Calu3 (cell line): ENCODE data around the gene SHANK1. TPM values are rescaled to one million over a fixed set of nuclear protein-coding genes. Genes with fewer than 3 reads are reported as not detected.

ENCODE experiments used
- BruUV-seq: library from RNA; stranded (reverse); fragments of 400-500 nt; replicated peaks from 2 replicates; lab custom pipeline; 2021; lab: Mats Ljungman, UMichigan
- CTCF ChIA-PET: fragments of 300-600 bp; sonication (Branson Sonifier 250); formaldehyde crosslinking; loops from one replicate; lab custom pipeline; 2022; ENCODE audit warnings: antibody characterized with exemption; lab: Charles Lee
- DNase-seq: peaks from one replicate; pipeline ENCODE4 v3.0.0; 2022
- H3K27ac Mint-ChIP-seq: one replicate; pipeline ENCODE4 v1.8.0; 2022; ENCODE audit warnings: mixed read lengths; ENCODE audit not compliant: unreplicated experiment
- H3K27me3 Mint-ChIP-seq: one replicate; pipeline ENCODE4 v1.8.0; 2022; ENCODE audit warnings: mixed read lengths; ENCODE audit not compliant: unreplicated experiment
- H3K36me3 Mint-ChIP-seq: one replicate; pipeline ENCODE4 v1.8.0; 2022; ENCODE audit warnings: mild to moderate bottlenecking, moderate library complexity, mixed read lengths; ENCODE audit not compliant: insufficient read depth, unreplicated experiment
- H3K4me1 Mint-ChIP-seq: one replicate; pipeline ENCODE4 v1.8.0; 2022; ENCODE audit warnings: mild to moderate bottlenecking, low read depth, mixed read lengths; ENCODE audit not compliant: unreplicated experiment
- H3K4me3 Mint-ChIP-seq: one replicate; pipeline ENCODE4 v1.8.0; 2022; ENCODE audit warnings: mild to moderate bottlenecking, low read depth, moderate library complexity, mixed read lengths; ENCODE audit not compliant: unreplicated experiment
- H3K9me3 Mint-ChIP-seq: one replicate; pipeline ENCODE4 v1.8.0; 2022; ENCODE audit warnings: low read depth, mixed read lengths; ENCODE audit not compliant: unreplicated experiment
- intact Hi-C: fragments of 100-400 bp; cut with micrococcal nuclease; formaldehyde crosslinking; loops from one replicate; pipeline ENCODE4 v1.10.0; 2022; ENCODE audit not compliant: unreplicated experiment
- total RNA-seq: library from RNA; stranded (reverse); gene quantifications from 2 replicates; pipeline ENCODE4 v1.2.3, GENCODE V29; 2022
- TF ChIP-seq, protein P1 (sequence below): fragments of 200-600 bp; IDR thresholded peaks from one replicate; pipeline ENCODE4 v1.8.0; 2022; ENCODE audit warnings: antibody characterized with exemption; ENCODE audit not compliant: unreplicated experiment

Gene SHANK1
- total RNA-seq, 1 experiment from 2014 or later: not detected

DNA sequence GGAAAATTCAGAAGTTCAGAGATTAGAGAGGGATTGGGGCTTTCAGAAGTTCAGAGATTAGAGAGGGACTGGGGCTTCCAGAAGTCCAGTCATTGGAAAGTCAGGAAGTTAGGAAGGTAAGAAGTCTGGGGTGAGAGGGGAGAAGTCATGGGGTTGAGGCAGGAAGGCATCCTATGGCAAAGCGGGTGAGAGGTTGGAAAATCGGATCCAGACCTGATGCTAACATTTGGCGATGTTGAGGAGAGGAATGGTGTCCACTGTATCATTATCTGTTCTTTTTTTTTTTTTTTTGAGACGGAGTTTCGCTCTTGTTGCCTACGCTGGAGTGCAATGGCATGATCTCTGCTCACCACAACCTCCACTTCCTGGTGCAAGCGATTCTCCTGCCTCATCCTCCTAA lies 91.1 kb downstream of the SHANK1 start:
- DNase-seq: no peak
- BruUV-seq: no TSS peak
- H3K27ac Mint-ChIP-seq: no peak overlapping the region
- peaks cover 53% of the 10 kb centered on the region for H3K27me3 Mint-ChIP-seq
- CTCF ChIA-PET: no interaction called here
- H3K36me3 Mint-ChIP-seq: peaks cover 4% of the 10 kb centered on the region
- no peak overlapping the region for H3K4me3 Mint-ChIP-seq
- no peaks in the 10 kb centered on the region for H3K4me1 Mint-ChIP-seq
- H3K9me3 Mint-ChIP-seq: no peaks in the 10 kb centered on the region
- intact Hi-C loops: no loop called here
- TF ChIP-seq, protein P1, sequence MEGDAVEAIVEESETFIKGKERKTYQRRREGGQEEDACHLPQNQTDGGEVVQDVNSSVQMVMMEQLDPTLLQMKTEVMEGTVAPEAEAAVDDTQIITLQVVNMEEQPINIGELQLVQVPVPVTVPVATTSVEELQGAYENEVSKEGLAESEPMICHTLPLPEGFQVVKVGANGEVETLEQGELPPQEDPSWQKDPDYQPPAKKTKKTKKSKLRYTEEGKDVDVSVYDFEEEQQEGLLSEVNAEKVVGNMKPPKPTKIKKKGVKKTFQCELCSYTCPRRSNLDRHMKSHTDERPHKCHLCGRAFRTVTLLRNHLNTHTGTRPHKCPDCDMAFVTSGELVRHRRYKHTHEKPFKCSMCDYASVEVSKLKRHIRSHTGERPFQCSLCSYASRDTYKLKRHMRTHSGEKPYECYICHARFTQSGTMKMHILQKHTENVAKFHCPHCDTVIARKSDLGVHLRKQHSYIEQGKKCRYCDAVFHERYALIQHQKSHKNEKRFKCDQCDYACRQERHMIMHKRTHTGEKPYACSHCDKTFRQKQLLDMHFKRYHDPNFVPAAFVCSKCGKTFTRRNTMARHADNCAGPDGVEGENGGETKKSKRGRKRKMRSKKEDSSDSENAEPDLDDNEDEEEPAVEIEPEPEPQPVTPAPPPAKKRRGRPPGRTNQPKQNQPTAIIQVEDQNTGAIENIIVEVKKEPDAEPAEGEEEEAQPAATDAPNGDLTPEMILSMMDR: no peak

DNA sequence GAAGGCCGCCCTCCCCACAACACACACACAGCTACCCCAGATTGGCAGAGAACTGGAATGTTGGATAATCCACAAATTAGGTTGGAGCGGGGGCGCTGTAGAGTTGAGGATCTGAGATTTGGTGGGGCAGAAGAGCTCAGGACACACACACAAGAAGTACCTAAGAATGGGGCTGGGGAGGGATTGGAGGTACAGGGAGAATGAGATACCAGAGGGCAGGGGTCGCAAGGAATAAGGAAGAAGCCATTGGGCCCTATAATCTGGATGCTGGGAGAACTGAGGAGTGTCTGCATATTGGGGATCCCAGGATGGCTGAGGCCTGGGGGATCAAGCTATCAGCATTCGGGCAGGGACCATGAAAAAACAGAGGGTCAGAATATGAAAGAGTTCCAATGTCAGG lies 91.5 kb downstream of the SHANK1 start:
- BruUV-seq: no TSS peak
- no peak overlapping the region for H3K4me3 Mint-ChIP-seq
- H3K27ac Mint-ChIP-seq: no peak overlapping the region
- TF ChIP-seq, protein P1: no peak
- no peak for DNase-seq
- H3K36me3 Mint-ChIP-seq: peaks cover 4% of the 10 kb centered on the region
- peaks cover 53% of the 10 kb centered on the region for H3K27me3 Mint-ChIP-seq
- H3K9me3 Mint-ChIP-seq: no peaks in the 10 kb centered on the region
- CTCF ChIA-PET: interaction anchor here (0.7 kb wide), 1 partner anchor 44 kb away, joined by 5 read pairs; no protein-coding TSS in a partner anchor
- intact Hi-C loops: no loop called here
- H3K4me1 Mint-ChIP-seq: no peaks in the 10 kb centered on the region

GRCh38 chr19:50626795-50627194 lies 92.8 kb downstream of the SHANK1 start:
- Mint-ChIP-seq H3K4me3 (no peak overlapping the region), H3K36me3 (peaks cover 1% of the 10 kb centered on the region)

DNA sequence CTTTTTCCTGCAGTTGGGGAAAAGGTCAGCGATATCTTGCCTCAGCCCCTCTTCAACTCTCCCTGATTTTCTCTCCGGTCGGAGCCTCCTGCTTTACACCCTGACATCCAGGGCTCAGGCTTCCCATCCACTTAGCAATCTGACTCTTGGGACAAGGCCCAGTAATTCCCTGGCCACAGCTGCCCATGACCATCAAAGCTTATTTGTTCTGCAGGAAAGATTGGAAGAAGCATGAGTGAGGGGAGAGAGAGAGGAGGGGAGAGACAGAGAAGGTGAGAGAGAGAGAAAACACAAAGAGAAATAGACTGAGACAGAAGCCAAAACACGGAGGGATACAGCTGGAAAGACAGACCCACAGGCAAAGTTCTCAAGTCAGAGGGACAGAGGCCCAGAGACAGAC lies 93.6 kb downstream of the SHANK1 start:
- TF ChIP-seq, protein P1: no peak
- Mint-ChIP-seq H3K4me1 (no peaks in the 10 kb centered on the region), H3K4me3 (no peak overlapping the region), H3K9me3 (no peaks in the 10 kb centered on the region), H3K27me3 (peaks cover 51% of the 10 kb centered on the region), H3K36me3 (no peaks in the 10 kb centered on the region), H3K27ac (no peak overlapping the region)
- DNase-seq: no peak
- CTCF ChIA-PET: no interaction called here
- no TSS peak for BruUV-seq
- intact Hi-C loops: no loop called here

More at GRCh38 chr19:50626795-50627194, 92.8 kb downstream of the SHANK1 start:
- Mint-ChIP-seq H3K27me3 (peaks cover 53% of the 10 kb centered on the region), H3K4me1 (no peaks in the 10 kb centered on the region), H3K27ac (no peak overlapping the region), H3K9me3 (no peaks in the 10 kb centered on the region)
- DNase-seq: no peak
- BruUV-seq: no TSS peak
- TF ChIP-seq, protein P1: no peak
- CTCF ChIA-PET: no interaction called here
- intact Hi-C loops: no loop called here
